ENCODE data around the gene RAB3D. TPM values are rescaled to one million over a fixed set of nuclear protein-coding genes. Genes with fewer than 3 reads are reported as not detected.
A peak's percentile ranks its signal among the peaks of the same experiment; 100 is the strongest.

Gene RAB3D
- total RNA-seq, 2 donors from 2014 or later: 47.7 to 54.0 TPM

GRCh38 chr19:11363881-11364280, 24.4 kb upstream of the RAB3D start:
- H3K27ac ChIP-seq: no peak overlapping the region
- intact Hi-C loops (cut with DNase I): no loop called here
- no peaks in the 10 kb centered on the region for H3K27me3 ChIP-seq
- no peaks in the 10 kb centered on the region for H3K36me3 ChIP-seq
- H3K9ac ChIP-seq (ENCODE audit: low read depth in 2 of 2, low read length in 2 of 2): no peak overlapping the region
- no peak overlapping the region for H3K4me3 ChIP-seq
- H3K9me3 ChIP-seq: no peaks in the 10 kb centered on the region
- no peak for DNase-seq
- no peak for TF ChIP-seq CTCF (IDR thresholded peaks at IDR 0.05)
- no peaks in the 10 kb centered on the region for H3K4me1 ChIP-seq

GRCh38 chr19:11361771-11362731, 22.6 kb upstream of the RAB3D start:
- peak; percentile 65 for DNase-seq
- Histone ChIP-seq H3K4me3 (no peak overlapping the region), H3K36me3 (no peaks in the 10 kb centered on the region), H3K9me3 (no peaks in the 10 kb centered on the region), H3K4me1 (no peaks in the 10 kb centered on the region), H3K9ac (ENCODE audit: low read depth in 2 of 2, low read length in 2 of 2) (peak overlapping the region in 1 of 2 donors; percentile 34), H3K27ac (no peak overlapping the region), H3K27me3 (no peaks in the 10 kb centered on the region)
- intact Hi-C loops (cut with DNase I): no loop called here
- TF ChIP-seq CTCF (IDR thresholded peaks at IDR 0.05): no peak

- peak overlapping the region in 1 of 2 donors; percentile 34 for H3K9ac ChIP-seq (ENCODE audit: low read depth in 2 of 2, low read length in 2 of 2)
- intact Hi-C loops (cut with DNase I): no loop called here
Observed at GRCh38 chr19:11361037-11361770, 21.7 kb upstream of the RAB3D start.

GRCh38 chr19:11359421-11359820, 20.0 kb upstream of the RAB3D start:
- H3K27me3 ChIP-seq: no peaks in the 10 kb centered on the region
- no peak overlapping the region for H3K4me3 ChIP-seq
- TF ChIP-seq CTCF (IDR thresholded peaks at IDR 0.05): no peak
- H3K4me1 ChIP-seq: no peaks in the 10 kb centered on the region
- no peak overlapping the region for H3K27ac ChIP-seq
- H3K36me3 ChIP-seq: no peaks in the 10 kb centered on the region
- no peaks in the 10 kb centered on the region for H3K9me3 ChIP-seq
- no peak for DNase-seq
- intact Hi-C loops (cut with DNase I): no loop called here
- no peak overlapping the region for H3K9ac ChIP-seq (ENCODE audit: low read depth in 2 of 2, low read length in 2 of 2)

More at GRCh38 chr19:11361037-11361770, 21.7 kb upstream of the RAB3D start:
- no peaks in the 10 kb centered on the region for H3K4me1 ChIP-seq
- DNase-seq: peak; percentile 98
- H3K36me3 ChIP-seq: no peaks in the 10 kb centered on the region
- H3K4me3 ChIP-seq: no peak overlapping the region
- H3K27ac ChIP-seq: no peak overlapping the region
- H3K9me3 ChIP-seq: no peaks in the 10 kb centered on the region
- no peaks in the 10 kb centered on the region for H3K27me3 ChIP-seq
- TF ChIP-seq CTCF (IDR thresholded peaks at IDR 0.05): no peak

GRCh38 chr19:11356676-11357550, 17.5 kb upstream of the RAB3D start:
- no peak overlapping the region for H3K27ac ChIP-seq
- intact Hi-C loops (cut with DNase I): no loop called here
- TF ChIP-seq CTCF (IDR thresholded peaks at IDR 0.05): no peak
- no peaks in the 10 kb centered on the region for H3K4me1 ChIP-seq
- no peak for DNase-seq
- H3K27me3 ChIP-seq: no peaks in the 10 kb centered on the region
- no peaks in the 10 kb centered on the region for H3K36me3 ChIP-seq
- no peaks in the 10 kb centered on the region for H3K9me3 ChIP-seq
- no peak overlapping the region for H3K9ac ChIP-seq (ENCODE audit: low read depth in 2 of 2, low read length in 2 of 2)
- no peak overlapping the region for H3K4me3 ChIP-seq
